Fibroblast of skin of left biceps (primary cell): ENCODE measurements around the gene RBMY1J.
"Not testable (repeated sequence)": the region's sequence is repeated elsewhere in the genome, so short reads cannot be mapped to it uniquely, and the experiment has no call there.

Experiments
- DNase-seq, 2 experiments: peaks; one replicate each; pipeline ENCODE4 v3.0.0-alpha.2; 2013; ENCODE audit warnings: low read depth in 2 of 2

RBMY1J gene

DNA sequence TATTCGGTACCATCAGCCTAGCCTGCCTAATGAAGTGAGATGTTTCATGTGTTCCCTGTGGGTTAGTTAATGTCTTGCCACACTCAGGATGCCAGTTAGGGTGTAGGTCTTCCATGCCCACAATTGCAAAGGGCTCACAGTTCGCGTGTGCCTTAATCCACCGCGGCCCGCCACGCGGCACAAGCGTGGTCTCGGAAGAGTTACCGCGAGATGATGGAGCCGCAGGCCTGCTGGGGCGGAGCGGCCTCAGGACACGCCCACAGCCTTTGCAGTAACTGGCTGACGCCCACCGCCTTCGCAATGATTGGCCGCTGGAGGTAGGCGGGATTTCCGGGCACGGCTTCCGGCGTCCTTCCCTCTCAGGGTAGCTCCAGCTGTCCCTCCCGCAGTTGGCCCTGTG is at the start of gene RBMY1J:
RBMY1J (plus strand) TSS at position 301 of the 400 bp plus-strand sequence. CDS start 2,038 bp downstream, outside the sequence.
- not testable (repeated sequence) for DNase-seq

- no peak for DNase-seq
Observed at GRCh38 chrY:22367416-22367815, 35.8 kb upstream of the RBMY1J start.

- no peak for DNase-seq
Observed at GRCh38 chrY:22370623-22371022, 32.6 kb upstream of the RBMY1J start.

GRCh38 chrY:22373494-22373893 is 29.7 kb upstream of the RBMY1J start:
- no peak for DNase-seq

DNA sequence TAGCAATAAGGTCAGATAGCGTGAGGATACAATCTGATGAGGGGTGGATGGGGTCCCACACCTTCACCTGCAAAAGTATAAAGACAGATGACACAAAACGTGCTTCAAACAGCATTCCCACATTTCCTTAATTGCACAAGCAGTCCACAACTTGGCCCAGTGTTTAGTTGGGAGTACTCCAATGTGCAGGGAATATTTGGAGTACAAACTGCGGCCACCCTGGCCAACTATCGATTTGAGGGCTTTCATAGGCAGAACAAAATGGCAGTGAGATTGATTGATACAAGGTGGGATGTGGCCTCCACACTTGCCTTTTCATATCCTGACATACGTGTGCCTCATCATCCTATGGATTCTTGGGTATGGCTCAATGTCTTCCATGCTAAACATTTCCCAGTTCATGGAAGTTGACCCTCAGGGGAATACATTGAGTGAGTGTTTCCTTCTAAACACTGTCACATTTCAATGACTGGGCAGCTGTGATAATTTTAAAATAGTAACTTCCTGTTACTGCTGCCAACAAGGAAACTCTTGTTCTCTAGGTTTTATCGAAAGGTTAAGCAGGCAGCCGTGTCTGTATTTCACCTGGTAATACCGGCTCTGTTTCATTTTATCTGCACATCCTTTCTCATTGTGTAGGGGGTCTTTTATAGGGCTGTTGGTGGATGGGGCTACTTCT is 41.6 kb downstream of the RBMY1J start:
- not testable (repeated sequence) for DNase-seq

- DNase-seq: not testable (repeated sequence)
Observed at GRCh38 chrY:22455522-22455921, 52.3 kb downstream of the RBMY1J start.

GRCh38 chrY:22461962-22462361 is 58.8 kb downstream of the RBMY1J start:
- DNase-seq: not testable (repeated sequence)
